ENCODE results near the gene RNU6-1. TPM values are rescaled to one million over a fixed set of nuclear protein-coding genes. Genes with fewer than 3 reads are reported as not detected.
A peak's percentile ranks its signal among the peaks of the same experiment; 100 is the strongest.

The RNU6-1 gene
- total RNA-seq, 1 experiment from 2014 or later, result not detected

DNA sequence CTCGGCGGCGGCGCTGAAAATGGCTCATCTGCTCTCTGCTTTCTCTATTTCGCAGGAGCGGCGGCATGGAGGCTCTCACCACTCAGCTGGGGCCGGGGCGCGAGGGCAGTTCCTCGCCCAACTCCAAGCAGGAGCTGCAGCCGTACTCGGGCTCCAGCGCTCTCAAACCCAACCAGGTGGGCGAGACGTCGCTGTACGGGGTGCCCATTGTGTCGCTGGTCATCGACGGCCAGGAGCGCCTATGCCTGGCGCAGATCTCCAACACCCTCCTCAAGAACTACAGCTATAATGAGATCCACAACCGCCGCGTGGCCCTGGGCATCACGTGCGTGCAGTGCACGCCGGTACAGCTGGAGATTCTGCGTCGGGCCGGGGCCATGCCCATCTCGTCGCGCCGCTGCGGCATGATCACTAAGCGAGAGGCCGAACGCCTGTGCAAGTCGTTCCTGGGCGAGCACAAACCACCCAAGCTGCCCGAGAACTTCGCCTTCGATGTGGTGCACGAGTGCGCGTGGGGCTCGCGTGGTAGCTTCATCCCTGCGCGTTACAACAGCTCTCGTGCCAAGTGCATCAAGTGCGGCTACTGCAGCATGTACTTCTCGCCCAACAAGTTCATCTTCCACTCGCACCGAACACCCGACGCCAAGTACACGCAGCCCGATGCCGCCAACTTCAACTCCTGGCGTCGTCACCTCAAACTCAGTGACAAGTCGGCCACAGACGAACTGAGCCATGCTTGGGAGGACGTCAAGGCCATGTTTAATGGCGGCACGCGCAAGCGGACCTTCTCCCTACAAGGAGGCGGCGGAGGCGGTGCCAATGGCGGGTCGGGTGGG is 13.7 kb downstream of the RNU6-1 start:
- CTCF ChIA-PET, result no interaction called here
- H3K27ac ChIP-seq (ENCODE audit: low read length), result no peak overlapping the region
- POLR2A ChIA-PET, result no interaction called here
- intact Hi-C loops (cut with micrococcal nuclease; ENCODE audit: unreplicated experiment) (no loop called here), in situ Hi-C loops (cut with HindIII; ENCODE audit: low pct_unique_long_range_greater_than_20kb, low sequenced_read_pairs) (no loop called here)
- H3K4me1 ChIP-seq (ENCODE audit: control insufficient read depth, insufficient read depth, low read length), result peaks cover 14% of the 10 kb centered on the region
- H3K4me3 ChIP-seq (ENCODE audit: low read depth in 2 of 2, low read length in 2 of 2), result peak overlapping the region in 1 of 2 experiments; percentile 31; a peak in 1 of 4 replicates
- TF ChIP-seq REST (IDR thresholded peaks at IDR 0.05; ENCODE audit: insufficient read depth in 1 of 2, low read depth in 2 of 2, low read length in 1 of 2), result no peak
- no peaks in the 10 kb centered on the region for H3K9me3 ChIP-seq (ENCODE audit: control insufficient read depth, insufficient read depth, low read depth, low read length)
- H3K36me3 ChIP-seq (ENCODE audit: control insufficient read depth, insufficient read depth, low read length), result no peaks in the 10 kb centered on the region
- no peak for ATAC-seq
- no TSS peak for BruUV-seq (replicated peaks)
- peaks cover 19% of the 10 kb centered on the region; the same call in 1 of the 2 replicates for H3K27me3 ChIP-seq (ENCODE audit: control insufficient read depth, insufficient read depth, low read length)
- no peak for DNase-seq (ENCODE audit: low read depth, low spot score)

DNA sequence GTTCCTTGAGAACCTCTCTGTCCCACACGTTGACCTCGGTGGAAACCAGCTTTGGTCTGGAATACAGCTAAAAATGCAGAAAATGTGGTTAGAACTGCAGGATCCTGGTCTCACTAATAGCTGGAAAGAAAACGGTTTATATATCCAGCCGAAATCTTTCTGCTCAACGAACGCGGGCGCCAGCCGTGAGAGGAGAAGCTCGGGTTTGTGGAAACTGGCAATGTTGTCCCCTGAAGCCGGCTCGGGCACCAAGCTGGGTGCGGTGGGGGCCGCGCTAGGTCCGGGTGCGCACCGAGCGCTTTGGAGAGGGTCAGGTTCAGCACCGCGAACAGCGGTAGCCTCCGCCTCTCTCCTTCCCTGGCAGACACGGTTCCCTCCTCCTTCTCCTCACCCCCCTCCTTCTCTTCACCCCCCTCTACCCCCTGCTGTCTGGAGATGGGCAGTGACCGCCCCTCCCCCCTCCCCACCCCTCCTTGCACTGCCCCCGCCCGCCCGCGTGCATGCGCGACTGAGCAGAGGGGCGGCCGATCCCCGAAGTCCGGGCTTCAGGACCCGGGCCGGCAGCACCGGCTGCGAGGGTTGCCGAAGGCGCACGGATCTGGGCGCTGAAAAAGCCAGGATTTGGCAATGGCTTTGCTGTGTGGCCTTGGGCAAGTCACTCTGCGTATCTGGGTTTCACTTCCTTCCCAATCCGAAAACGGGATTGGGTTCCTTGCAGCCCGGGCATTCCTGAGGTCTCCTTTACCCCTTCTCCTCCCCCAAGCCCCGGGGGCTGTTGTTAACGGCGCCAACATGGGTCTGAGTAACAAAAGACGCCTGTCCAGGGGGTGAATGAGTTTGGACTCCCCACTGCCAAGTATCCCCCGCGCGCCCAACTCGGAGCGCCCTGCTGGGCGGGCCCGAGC is 14.6 kb downstream of the RNU6-1 start, which contains the start of gene SKOR1:
Gene SKOR1, plus strand, starts transcription at position 534 of the 905 bp plus-strand sequence. Its CDS starts 94 bp downstream, at position 628.
- in situ Hi-C loops (cut with HindIII; ENCODE audit: low pct_unique_long_range_greater_than_20kb, low sequenced_read_pairs), result no loop called here

More for the DNA sequence above, 14.6 kb downstream of the RNU6-1 start, which contains the start of gene SKOR1:
- Histone ChIP-seq H3K36me3 (ENCODE audit: control insufficient read depth, insufficient read depth, low read length) (no peaks in the 10 kb centered on the region), H3K9me3 (ENCODE audit: control insufficient read depth, insufficient read depth, low read depth, low read length) (no peaks in the 10 kb centered on the region), H3K4me1 (ENCODE audit: control insufficient read depth, insufficient read depth, low read length) (peaks cover 14% of the 10 kb centered on the region), H3K27ac (ENCODE audit: low read length) (no peak within 1 kb of the TSS), H3K27me3 (ENCODE audit: control insufficient read depth, insufficient read depth, low read length) (peaks cover 19% of the 10 kb centered on the region; the same call in 1 of the 2 replicates), H3K4me3 (ENCODE audit: low read depth in 2 of 2, low read length in 2 of 2) (peak within 1 kb of the TSS; percentile 16 to 43; a peak in 3 of 4 replicates)
- DNase-seq (ENCODE audit: low read depth, low spot score), result no peak
- ChIA-PET CTCF (no interaction called here), POLR2A (interaction anchor here (0.6 kb wide), 1 partner anchor 729 kb away, joined by 6 read pairs; no protein-coding TSS in a partner anchor)
- ATAC-seq, result peak; percentile 52
- BruUV-seq (replicated peaks), result no TSS peak
- TF ChIP-seq TCF7L2 (IDR thresholded peaks at IDR 0.05; ENCODE audit: low read depth, low read length) (no peak), SIN3A (IDR thresholded peaks at IDR 0.05; ENCODE audit: borderline replicate concordance, insufficient read depth, low read depth, low read length) (no peak), REST (IDR thresholded peaks at IDR 0.05; ENCODE audit: insufficient read depth in 1 of 2, low read depth in 2 of 2, low read length in 1 of 2) (peak; percentile 86 to 92)
- intact Hi-C loops (cut with micrococcal nuclease; ENCODE audit: unreplicated experiment), result no loop called here
